Fibroblast of lung (primary cell): ENCODE data around the gene PCDH1. TPM values are rescaled to one million over a fixed set of nuclear protein-coding genes. Genes with fewer than 3 reads are reported as not detected.

ENCODE experiments used
- DNase-seq, 2 donors: peaks; one replicate each; pipeline versions ENCODE4 v3.0.0 to v3.0.0-alpha.2; 2010; ENCODE audit warnings: low read depth in 2 of 2
- H2AFZ ChIP-seq: 2 replicates; pipeline ENCODE4 v1.5.1; 2012; ENCODE audit warnings: low read length, control low read depth, inconsistent platforms
- H3K27ac ChIP-seq: 2 replicates; pipeline ENCODE4 v1.5.1; 2011; ENCODE audit warnings: low read length, control low read depth; ENCODE audit not compliant: insufficient read depth
- H3K27me3 ChIP-seq: 2 replicates; pipeline ENCODE4 v1.5.1; 2011; ENCODE audit warnings: mild to moderate bottlenecking, low read length; ENCODE audit not compliant: control insufficient read depth, insufficient read depth
- H3K36me3 ChIP-seq: 2 replicates; pipeline ENCODE4 v1.5.1; 2011; ENCODE audit warnings: low read length; ENCODE audit not compliant: control insufficient read depth, insufficient read depth
- H3K4me1 ChIP-seq: 2 replicates; pipeline ENCODE4 v1.5.1; 2011; ENCODE audit warnings: low read length; ENCODE audit not compliant: control insufficient read depth, insufficient read depth; ENCODE audit errors: extremely low read depth
- H3K4me2 ChIP-seq: 2 replicates; pipeline ENCODE4 v1.5.1; 2011; ENCODE audit warnings: low read length, control low read depth; ENCODE audit not compliant: insufficient read depth; ENCODE audit errors: extremely low read depth
- H3K4me3 ChIP-seq, 4 experiments: fragments of 200-600 bp in 1 of 4; sonication (generic) in 1 of 4; replicated peaks in 1 of 4; 2 replicates each; pipeline ENCODE4 v1.5.1; 2011 to 2016; ENCODE audit warnings: low read length in 4 of 4, low read depth in 3 of 4, mild to moderate bottlenecking in 3 of 4, control low read depth in 2 of 4, inconsistent platforms in 1 of 4, mixed read lengths in 1 of 4; ENCODE audit not compliant: insufficient read depth in 1 of 4; ENCODE audit errors: control extremely low read depth in 1 of 4
- H3K79me2 ChIP-seq: 2 replicates; pipeline ENCODE4 v1.5.1; 2012; ENCODE audit warnings: mild to moderate bottlenecking, low read length, inconsistent platforms; ENCODE audit not compliant: control insufficient read depth, insufficient read depth
- H3K9ac ChIP-seq: 2 replicates; pipeline ENCODE4 v1.5.1; 2011; ENCODE audit warnings: mild to moderate bottlenecking, low read length, control low read depth; ENCODE audit not compliant: insufficient read depth
- H3K9me3 ChIP-seq: 2 replicates; pipeline ENCODE4 v1.5.1; 2012; ENCODE audit warnings: low read depth, low read length; ENCODE audit not compliant: control insufficient read depth, insufficient read depth
- H4K20me1 ChIP-seq: 2 replicates; pipeline ENCODE4 v1.5.1; 2011; ENCODE audit warnings: low read length; ENCODE audit not compliant: control insufficient read depth, insufficient read depth; ENCODE audit errors: extremely low read depth
- CTCF ChIP-seq, 2 donors: IDR thresholded peaks in 1 of 2; conservative IDR thresholded peaks in 1 of 2; 1 replicate in 1 of 2; 2 replicates in 1 of 2; pipeline ENCODE4 v1.5.1; 2011 to 2012; ENCODE audit warnings: low read length in 2 of 2, control low read depth in 1 of 2, inconsistent platforms in 1 of 2, low read depth in 1 of 2, mild to moderate bottlenecking in 1 of 2
- EZH2 ChIP-seq: IDR thresholded peaks from 2 replicates; pipeline ENCODE4 v1.5.1; 2012; ENCODE audit warnings: low read length, control low read depth, mild to moderate bottlenecking; ENCODE audit errors: missing control alignments
- polyA plus RNA-seq, 2 donors: library from polyadenylated mRNA; depleted of rRNA in 1 of 2; stranded (reverse) in 1 of 2; unstranded in 1 of 2; fragments of >200 nt; gene quantifications; 2 replicates each; pipeline ENCODE4 v1.2.1, GENCODE V29; 2011 to 2012; ENCODE audit warnings: missing spikeins in 1 of 2
- total RNA-seq: library from RNA; depleted of rRNA; stranded (reverse); fragments of >200 nt; gene quantifications from 2 replicates; pipeline ENCODE4 v1.2.1, GENCODE V29; 2014

Gene PCDH1
- total and polyA plus RNA-seq, 2 donors (not counting 1 experiment from before 2014, with no cell fraction given): 0.66 to 1.6 TPM

- no peak overlapping the region for H3K9ac ChIP-seq
- DNase-seq: no peak
- H2AFZ ChIP-seq: no peak overlapping the region
- TF ChIP-seq CTCF (conservative IDR thresholded peaks at IDR 0.05 in 1 of 2, IDR thresholded peaks at IDR 0.05 in 1 of 2; ENCODE audit: low read depth in 1 of 2, low read length in 2 of 2): no peak
- no peak for TF ChIP-seq EZH2
- H3K27ac ChIP-seq: no peak overlapping the region
- no peak overlapping the region for H3K4me2 ChIP-seq
- H3K79me2 ChIP-seq: no peaks in the 10 kb centered on the region
- H3K4me3 ChIP-seq: no peak overlapping the region
- H4K20me1 ChIP-seq: no peaks in the 10 kb centered on the region
- peaks cover 34% of the 10 kb centered on the region for H3K27me3 ChIP-seq
- no peaks in the 10 kb centered on the region for H3K9me3 ChIP-seq
- peaks cover 5% of the 10 kb centered on the region for H3K4me1 ChIP-seq
- no peaks in the 10 kb centered on the region for H3K36me3 ChIP-seq
These were observed 4.5 kb upstream of the PCDH1 start for GRCh38 chr5:141882594-141883183.

DNA sequence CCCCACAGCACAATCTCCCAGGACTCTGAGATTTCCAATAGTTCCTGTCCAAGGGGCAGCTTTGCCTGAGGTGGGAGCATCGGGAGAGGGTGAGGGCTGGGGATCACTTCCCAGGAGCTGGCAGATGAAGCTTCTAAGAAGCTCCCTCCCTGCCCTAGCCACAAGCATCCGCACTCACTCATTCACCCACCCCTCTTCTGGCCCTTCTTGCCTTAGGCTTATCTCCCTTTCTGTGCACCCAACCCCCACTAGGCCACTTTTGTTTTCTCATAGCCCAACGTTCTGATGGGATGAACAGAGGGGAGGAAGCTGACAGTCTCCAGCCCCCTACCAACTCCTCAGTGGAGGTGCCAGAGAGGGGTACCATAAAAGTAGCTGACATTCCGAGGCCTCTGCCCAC is 3.7 kb upstream of the PCDH1 start:
- H3K27me3 ChIP-seq: peaks cover 42% of the 10 kb centered on the region
- no peak overlapping the region for H3K4me3 ChIP-seq
- TF ChIP-seq EZH2: peak; percentile 18
- no peak for TF ChIP-seq CTCF (conservative IDR thresholded peaks at IDR 0.05 in 1 of 2, IDR thresholded peaks at IDR 0.05 in 1 of 2; ENCODE audit: low read depth in 1 of 2, low read length in 2 of 2)
- no peaks in the 10 kb centered on the region for H3K79me2 ChIP-seq
- H3K27ac ChIP-seq: no peak overlapping the region
- H2AFZ ChIP-seq: no peak overlapping the region
- peaks cover 5% of the 10 kb centered on the region for H3K4me1 ChIP-seq
- no peaks in the 10 kb centered on the region for H4K20me1 ChIP-seq
- H3K4me2 ChIP-seq: no peak overlapping the region
- no peaks in the 10 kb centered on the region for H3K9me3 ChIP-seq
- no peak overlapping the region for H3K9ac ChIP-seq
- no peaks in the 10 kb centered on the region for H3K36me3 ChIP-seq
- no peak for DNase-seq

- Histone ChIP-seq H3K27me3 (peaks cover 49% of the 10 kb centered on the region), H3K4me3 (no peak overlapping the region)
These were observed 3.0 kb upstream of the PCDH1 start for GRCh38 chr5:141880961-141881801.

More at GRCh38 chr5:141880961-141881801, 3.0 kb upstream of the PCDH1 start:
- H3K9ac ChIP-seq: no peak overlapping the region
- H2AFZ ChIP-seq: no peak overlapping the region
- H3K4me1 ChIP-seq: peaks cover 5% of the 10 kb centered on the region
- no peak overlapping the region for H3K27ac ChIP-seq
- no peak overlapping the region for H3K4me2 ChIP-seq
- no peaks in the 10 kb centered on the region for H4K20me1 ChIP-seq
- TF ChIP-seq EZH2: no peak
- no peak for TF ChIP-seq CTCF (conservative IDR thresholded peaks at IDR 0.05 in 1 of 2, IDR thresholded peaks at IDR 0.05 in 1 of 2; ENCODE audit: low read depth in 1 of 2, low read length in 2 of 2)
- no peaks in the 10 kb centered on the region for H3K79me2 ChIP-seq
- DNase-seq: no peak
- H3K9me3 ChIP-seq: no peaks in the 10 kb centered on the region
- H3K36me3 ChIP-seq: no peaks in the 10 kb centered on the region
